Heart right ventricle (tissue), 16 donors: Measurements from ENCODE around the gene CACNA1C. TPM values are rescaled to one million over a fixed set of nuclear protein-coding genes. Genes with fewer than 3 reads are reported as not detected.

Experiments used
- ATAC-seq, 8 donors: fragments of 200-7000 bp; cut with Tn5 transposase; one replicate each; pipeline ENCODE4 v1.9.1; 2020; ENCODE audit warnings: mild to moderate bottlenecking in 8 of 8, moderate library complexity in 8 of 8, moderate number of reproducible peaks in 1 of 8
- DNase-seq, 2 donors: peaks; one replicate each; pipeline ENCODE4 v3.0.0-alpha.2; 2020
- H3K27ac ChIP-seq, 10 donors: fragments of 200-600 bp; sonication (generic) in 2 of 10; one replicate each; pipeline versions ENCODE4 v1.5.0 to v1.8.0; 2020 to 2022; ENCODE audit warnings: mild to moderate bottlenecking in 3 of 10
- H3K27me3 ChIP-seq, 7 donors: fragments of 200-600 bp; one replicate each; pipeline ENCODE4 v1.8.0; 2021 to 2022; ENCODE audit warnings: mild to moderate bottlenecking in 2 of 7
- H3K36me3 ChIP-seq, 9 donors: fragments of 200-600 bp; sonication (generic) in 1 of 9; one replicate each; pipeline versions ENCODE4 v1.5.0 to v1.8.0; 2020 to 2022; ENCODE audit warnings: mild to moderate bottlenecking in 2 of 9
- H3K4me1 ChIP-seq, 9 donors: fragments of 200-600 bp; sonication (generic) in 1 of 9; one replicate each; pipeline versions ENCODE4 v1.5.0 to v1.8.0; 2020 to 2022; ENCODE audit warnings: mild to moderate bottlenecking in 4 of 9
- H3K4me3 ChIP-seq, 10 donors: fragments of 200-600 bp; sonication (generic) in 2 of 10; one replicate each; pipeline versions ENCODE4 v1.5.0 to v1.8.0; 2020 to 2022; ENCODE audit warnings: mild to moderate bottlenecking in 7 of 10, moderate library complexity in 2 of 10
- H3K9me3 ChIP-seq, 11 donors: fragments of 200-600 bp in 10 of 11; sonication (generic) in 2 of 11; one replicate each; pipeline versions ENCODE4 v1.5.0 to v1.8.0; 2013 to 2022; ENCODE audit warnings: mild to moderate bottlenecking in 2 of 11, control low read depth in 1 of 11, moderate library complexity in 1 of 11
- WGBS, 2 donors: extraction: QIAGEN DNeasy Blood & Tissue Kit; methylation state at CpG; one replicate each; pipeline ENCODE4 v1.1.7; 2013; ENCODE audit warnings: inconsistent platforms in 1 of 2; 5-methylcytosine and 5-hydroxymethylcytosine counted together
- intact Hi-C, 10 donors: fragments of 100-400 bp; cut with DNase I; formaldehyde crosslinking; loops; one replicate each; pipeline versions ENCODE4 v1.11.1 to v1.14.2; 2022
- polyA plus RNA-seq, 2 donors: library from polyadenylated mRNA; stranded (reverse); fragments of 200-250 nt; gene quantifications; one replicate each; pipeline ENCODE4 v1.2.3, GENCODE V29; 2013
- total RNA-seq, 10 donors: library from RNA; stranded (reverse); fragmentation: NEBNext Ultra II Directional in 3 of 10; extraction: Animal tissue kit (Norgen Biotek cat#: 25700) in 3 of 10; gene quantifications; one replicate each; pipeline versions ENCODE4 v1.2.1 to v1.2.4, GENCODE V29; 2021 to 2023
- TF ChIP-seq, protein P1 (sequence below), 9 donors: fragments of 200-600 bp; sonication (generic) in 2 of 9; IDR thresholded peaks; one replicate each; pipeline versions ENCODE4 v1.5.0 to v1.8.0; 2021 to 2022; ENCODE audit warnings: antibody characterized with exemption in 9 of 9, mild to moderate bottlenecking in 5 of 9, moderate library complexity in 1 of 9
- donor health status: Arrhythmogenic right ventricular cardiomyopathy.
- donor health status: ischemic (EF 13 %, LVEDD 7.1; RV severe dilation, severe dysfunction).
- donor health status: healthy with polysubstance abuse.
- donor health status: DM: no; HTN: yes; CAD: no.
- donor health status: DM: no; HTN: no; CAD: no.
- donor health status: ischemic (EF 25% LVEDD 6.9; RV normal size, moderate dysfunction).
- donor health status: ischemic (EF 25% LVEDD 5.7; RV mildly dilated, moderate dysfunction).
- donor health status: healthy.
- donor health status: DM: yes; HTN: yes; CAD: no.
- donor health status: Ischemic cardiomyopathy.
- donor health status: ischemic (EF 35%, LVEDD 5.7; RV mildly dilated, moderate dysfunction).
- donor health status: nonischemic (EF 11% LVEDD 7.7; RV severe dilation, severe dysfunction).
- donor health status: DM: yes; HTN: yes; CAD: no.
- donor health status: PGD.
- donor health status: ischemic (EF 29% LVEDD 5.4; RV normal size, mild dysfunction).
- donor health status: nonischemic (EF 23%, LVEDD 6.1; RV moderate dilation, normal function).

The CACNA1C gene
- total and polyA plus RNA-seq, 12 donors: 19.1 to 222 (median 183) TPM

DNA sequence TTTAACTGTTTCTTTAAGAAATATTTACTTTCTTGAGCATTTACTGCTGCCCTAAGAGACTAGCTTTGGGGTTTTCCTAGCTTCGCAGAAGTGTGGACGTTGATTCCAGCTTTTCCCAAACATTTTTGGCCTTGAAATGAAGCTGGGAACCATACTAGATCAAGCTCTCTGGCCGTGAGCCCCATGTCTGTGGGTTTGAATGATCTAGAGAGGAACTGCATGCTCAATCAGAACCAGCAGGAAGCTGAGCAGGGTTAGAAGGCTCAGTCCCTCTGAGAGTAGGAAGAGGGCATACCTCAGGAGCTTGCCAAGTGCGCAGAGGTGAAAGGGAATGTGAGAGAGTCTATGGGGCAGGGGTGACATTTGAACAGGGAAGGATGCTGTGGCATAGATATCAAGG is 292.1 kb downstream of the CACNA1C start:
- Histone ChIP-seq H3K27me3 (no peaks in the 10 kb centered on the region), H3K9me3 (no peaks in the 10 kb centered on the region), H3K27ac (peak overlapping the region in 4 of 10 donors; percentile 30 to 44 (median 34)), H3K4me1 (peaks cover 9 to 95% (median 62%) of the 10 kb centered on the region in 9 donors), H3K36me3 (no peaks in the 10 kb centered on the region), H3K4me3 (no peak overlapping the region)
- 64% methylated on average over 4 of the region's 4 CpGs for WGBS, 2 donors
- TF ChIP-seq, protein P1, sequence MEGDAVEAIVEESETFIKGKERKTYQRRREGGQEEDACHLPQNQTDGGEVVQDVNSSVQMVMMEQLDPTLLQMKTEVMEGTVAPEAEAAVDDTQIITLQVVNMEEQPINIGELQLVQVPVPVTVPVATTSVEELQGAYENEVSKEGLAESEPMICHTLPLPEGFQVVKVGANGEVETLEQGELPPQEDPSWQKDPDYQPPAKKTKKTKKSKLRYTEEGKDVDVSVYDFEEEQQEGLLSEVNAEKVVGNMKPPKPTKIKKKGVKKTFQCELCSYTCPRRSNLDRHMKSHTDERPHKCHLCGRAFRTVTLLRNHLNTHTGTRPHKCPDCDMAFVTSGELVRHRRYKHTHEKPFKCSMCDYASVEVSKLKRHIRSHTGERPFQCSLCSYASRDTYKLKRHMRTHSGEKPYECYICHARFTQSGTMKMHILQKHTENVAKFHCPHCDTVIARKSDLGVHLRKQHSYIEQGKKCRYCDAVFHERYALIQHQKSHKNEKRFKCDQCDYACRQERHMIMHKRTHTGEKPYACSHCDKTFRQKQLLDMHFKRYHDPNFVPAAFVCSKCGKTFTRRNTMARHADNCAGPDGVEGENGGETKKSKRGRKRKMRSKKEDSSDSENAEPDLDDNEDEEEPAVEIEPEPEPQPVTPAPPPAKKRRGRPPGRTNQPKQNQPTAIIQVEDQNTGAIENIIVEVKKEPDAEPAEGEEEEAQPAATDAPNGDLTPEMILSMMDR (IDR thresholded peaks at IDR 0.05): no peak
- ATAC-seq: no peak
- DNase-seq: no peak
- intact Hi-C loops: no loop called here

DNA sequence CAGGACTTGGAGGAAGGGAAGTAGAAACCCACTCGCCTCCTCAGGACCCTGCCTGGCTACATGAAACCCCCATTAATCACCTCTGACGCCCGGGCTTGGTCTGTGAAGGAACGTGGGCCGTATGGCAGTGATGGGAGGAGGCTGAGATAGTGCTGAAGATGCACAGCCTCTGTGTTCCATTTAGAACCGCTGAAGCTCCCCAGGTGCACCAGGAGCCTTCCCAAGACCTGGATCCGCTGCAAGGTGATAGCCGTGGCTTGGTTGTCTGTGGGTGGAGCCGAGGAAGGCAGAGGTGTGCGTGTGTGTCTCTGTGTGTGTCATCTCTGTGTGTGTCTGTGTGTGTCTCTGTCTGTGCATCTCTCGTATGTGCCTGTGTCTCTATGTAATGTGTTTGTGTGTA is 293.1 kb downstream of the CACNA1C start:
- ATAC-seq: no peak
- H3K4me3 ChIP-seq: no peak overlapping the region
- peaks cover 9 to 93% (median 59%) of the 10 kb centered on the region in 9 donors for H3K4me1 ChIP-seq
- H3K36me3 ChIP-seq: no peaks in the 10 kb centered on the region
- TF ChIP-seq, protein P1 (IDR thresholded peaks at IDR 0.05): no peak
- WGBS, 2 donors: 83 to 86% methylated on average over 11 of the region's 11 CpGs
- H3K9me3 ChIP-seq: no peaks in the 10 kb centered on the region
- H3K27me3 ChIP-seq: no peaks in the 10 kb centered on the region
- peak overlapping the region in 3 of 10 donors; percentile 13 to 16 (median 15) for H3K27ac ChIP-seq
- intact Hi-C loops: no loop called here
- no peak for DNase-seq

DNA sequence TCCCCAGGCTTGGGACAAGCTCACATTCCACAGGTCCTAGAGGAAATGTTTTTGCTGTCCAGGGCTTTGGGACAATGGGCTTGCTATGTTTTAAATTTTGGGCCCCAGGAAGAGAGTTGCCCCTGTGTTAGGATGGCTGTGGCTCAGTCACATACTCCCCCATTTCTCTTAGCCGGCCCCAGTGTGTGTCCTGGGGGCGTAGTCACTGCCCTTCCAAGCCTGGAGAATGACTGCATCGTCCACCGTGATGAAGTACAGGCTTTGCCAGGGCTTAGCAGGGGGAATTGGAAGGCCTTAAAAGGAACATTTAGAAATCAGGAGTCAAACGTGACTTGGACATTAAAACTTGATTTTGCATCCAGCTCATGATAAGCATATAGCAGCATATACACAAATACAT is 293.6 kb downstream of the CACNA1C start:
- WGBS, 2 donors: 54 to 58% methylated on average over 5 of the region's 5 CpGs
- Histone ChIP-seq H3K27ac (peak overlapping the region in 3 of 10 donors; percentile 0 to 41 (median 13)), H3K9me3 (no peaks in the 10 kb centered on the region), H3K4me1 (peaks cover 9 to 93% (median 57%) of the 10 kb centered on the region in 9 donors), H3K4me3 (no peak overlapping the region), H3K27me3 (no peaks in the 10 kb centered on the region), H3K36me3 (no peaks in the 10 kb centered on the region)
- intact Hi-C loops: no loop called here
- peak in 4 of 8 donors; percentile 23 to 42 (median 30) for ATAC-seq
- TF ChIP-seq, protein P1 (IDR thresholded peaks at IDR 0.05): no peak
- DNase-seq: no peak

DNA sequence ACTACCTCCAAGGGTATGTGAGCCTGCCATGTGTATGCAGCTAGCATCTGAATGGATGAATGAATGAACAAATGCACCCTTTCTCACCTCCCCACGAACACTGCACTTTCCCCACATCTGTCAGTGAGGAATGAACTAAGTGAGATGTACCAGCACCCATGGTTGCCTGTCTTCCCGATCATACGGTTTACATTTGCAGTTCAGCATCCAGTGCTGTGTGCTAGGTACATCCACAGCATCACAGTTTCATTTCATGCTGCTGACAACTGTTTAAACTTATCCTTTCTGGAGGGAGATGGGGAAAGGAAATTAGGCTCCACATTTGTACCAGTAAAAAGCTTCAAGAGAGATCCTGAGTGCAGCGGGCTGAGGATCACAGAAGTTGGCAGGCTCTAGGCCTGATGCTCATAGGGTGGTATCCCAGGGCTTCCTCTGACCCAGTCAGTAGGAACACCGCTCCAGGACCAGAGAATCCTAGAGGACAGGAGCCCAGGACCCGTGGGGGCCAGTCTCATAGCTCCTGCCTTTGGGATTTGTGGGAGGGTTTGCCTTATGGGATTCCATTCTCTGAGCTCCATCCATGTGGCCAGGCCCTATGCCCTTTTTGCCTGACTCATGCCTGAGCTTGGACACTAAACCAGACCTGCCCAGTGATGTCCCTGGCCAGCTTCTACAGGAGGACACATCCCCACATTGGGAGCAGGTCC is 294.5 kb downstream of the CACNA1C start:
- Histone ChIP-seq H3K27me3 (no peaks in the 10 kb centered on the region), H3K4me1 (peaks cover 9 to 88% (median 60%) of the 10 kb centered on the region in 9 donors), H3K27ac (peak overlapping the region in 8 of 10 donors; percentile 20 to 60 (median 42)), H3K4me3 (no peak overlapping the region), H3K9me3 (no peaks in the 10 kb centered on the region), H3K36me3 (no peaks in the 10 kb centered on the region)
- DNase-seq (no peak), ATAC-seq (peak in 5 of 8 donors; percentile 4 to 29 (median 5))
- intact Hi-C loops: no loop called here
- whole genome bisulfite sequencing, 2 donors: 82 to 83% methylated on average over 6 of the region's 6 CpGs
- TF ChIP-seq, protein P1 (IDR thresholded peaks at IDR 0.05): no peak
